ENCODE data around the gene ROPN1B. TPM values are rescaled to one million over a fixed set of nuclear protein-coding genes. Genes with fewer than 3 reads are reported as not detected.
"Not testable (repeated sequence)": the region's sequence is repeated elsewhere in the genome, so short reads cannot be mapped to it uniquely, and the experiment has no call there.

ROPN1B gene
- total and polyA plus RNA-seq, 2 donors = 0.21 TPM; not detected in 1

- Histone ChIP-seq H3K27me3 (ENCODE audit: control insufficient read depth in 2 of 2, insufficient read depth in 1 of 2, low read length in 1 of 2) (peaks cover 8 to 28% of the 10 kb centered on the region in 2 donors), H3K9me3 (ENCODE audit: control insufficient read depth in 2 of 2, insufficient read depth in 1 of 2, low read length in 1 of 2) (peaks cover 3 to 18% of the 10 kb centered on the region in 2 donors)
- not testable (repeated sequence) for H3K4me1 ChIP-seq (ENCODE audit: control insufficient read depth in 2 of 2, insufficient read depth in 2 of 2, low read length in 2 of 2); H3K36me3 ChIP-seq (ENCODE audit: control insufficient read depth in 2 of 2, insufficient read depth in 2 of 2, low read length in 1 of 2); H3K27ac ChIP-seq (ENCODE audit: low read depth in 1 of 2, low read length in 1 of 2); H3K4me3 ChIP-seq (ENCODE audit: low read length in 2 of 2); DNase-seq (ENCODE audit: low read depth in 6 of 9, low spot score in 9 of 9)
- 93% methylated on average over 4 of the region's 4 CpGs for WGBS
Observed at GRCh38 chr3:125957020-125957419, 12.0 kb upstream of the ROPN1B start.

DNA sequence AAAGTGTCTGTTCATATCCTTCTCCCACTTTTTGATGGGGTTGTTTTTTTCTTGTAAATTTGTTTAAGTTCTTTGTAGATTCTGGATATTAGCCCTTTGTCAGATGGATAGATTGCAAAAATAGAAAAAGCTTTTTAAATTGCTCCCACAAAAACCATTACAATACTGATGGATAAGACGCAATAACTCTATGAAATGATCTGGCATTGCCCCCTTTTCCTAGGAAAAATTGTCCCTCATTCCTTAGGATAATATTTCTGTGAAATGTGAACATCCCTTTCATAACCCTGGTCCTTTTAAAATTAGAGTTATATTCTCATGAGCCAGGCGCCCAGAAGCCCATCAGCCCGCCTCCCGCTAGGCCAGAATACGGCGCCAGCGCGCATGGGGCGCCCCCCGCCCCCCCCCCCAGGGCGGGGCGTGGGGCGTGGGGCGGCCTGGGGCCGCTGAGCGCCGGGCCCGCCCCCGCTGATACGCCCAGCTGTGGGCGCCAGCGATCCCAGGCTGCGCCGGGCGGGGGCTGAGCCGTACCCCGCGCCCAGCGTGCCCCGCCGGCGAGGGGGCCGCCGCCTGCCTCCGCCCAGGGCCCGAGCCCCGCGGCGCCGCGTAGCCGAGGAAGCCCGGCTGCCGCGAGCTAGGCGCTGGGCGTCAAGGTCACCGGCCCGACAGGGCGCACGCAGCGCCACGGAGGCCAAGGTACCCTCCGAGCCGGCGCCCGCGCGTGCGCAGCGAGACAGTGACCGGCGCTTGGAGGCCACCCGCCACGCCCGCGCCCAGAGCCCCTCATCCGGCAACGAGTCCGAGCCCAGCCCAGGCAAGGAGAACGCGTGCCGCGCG, 11.1 kb upstream of the ROPN1B start:
- Histone ChIP-seq H3K9me3 (ENCODE audit: control insufficient read depth in 2 of 2, insufficient read depth in 1 of 2, low read length in 1 of 2) (peaks cover 3 to 18% of the 10 kb centered on the region in 2 donors), H3K4me3 (ENCODE audit: low read length in 2 of 2) (no peak overlapping the region), H3K27ac (ENCODE audit: low read depth in 1 of 2, low read length in 1 of 2) (no peak overlapping the region), H3K4me1 (ENCODE audit: control insufficient read depth in 2 of 2, insufficient read depth in 2 of 2, low read length in 2 of 2) (no peaks in the 10 kb centered on the region), H3K36me3 (ENCODE audit: control insufficient read depth in 2 of 2, insufficient read depth in 2 of 2, low read length in 1 of 2) (no peaks in the 10 kb centered on the region), H3K27me3 (ENCODE audit: control insufficient read depth in 2 of 2, insufficient read depth in 1 of 2, low read length in 1 of 2) (peaks cover 8 to 31% of the 10 kb centered on the region in 2 donors)
- no peak for DNase-seq (ENCODE audit: low read depth in 6 of 9, low spot score in 9 of 9)
- 19% methylated on average over 75 of the region's 75 CpGs for WGBS

DNA sequence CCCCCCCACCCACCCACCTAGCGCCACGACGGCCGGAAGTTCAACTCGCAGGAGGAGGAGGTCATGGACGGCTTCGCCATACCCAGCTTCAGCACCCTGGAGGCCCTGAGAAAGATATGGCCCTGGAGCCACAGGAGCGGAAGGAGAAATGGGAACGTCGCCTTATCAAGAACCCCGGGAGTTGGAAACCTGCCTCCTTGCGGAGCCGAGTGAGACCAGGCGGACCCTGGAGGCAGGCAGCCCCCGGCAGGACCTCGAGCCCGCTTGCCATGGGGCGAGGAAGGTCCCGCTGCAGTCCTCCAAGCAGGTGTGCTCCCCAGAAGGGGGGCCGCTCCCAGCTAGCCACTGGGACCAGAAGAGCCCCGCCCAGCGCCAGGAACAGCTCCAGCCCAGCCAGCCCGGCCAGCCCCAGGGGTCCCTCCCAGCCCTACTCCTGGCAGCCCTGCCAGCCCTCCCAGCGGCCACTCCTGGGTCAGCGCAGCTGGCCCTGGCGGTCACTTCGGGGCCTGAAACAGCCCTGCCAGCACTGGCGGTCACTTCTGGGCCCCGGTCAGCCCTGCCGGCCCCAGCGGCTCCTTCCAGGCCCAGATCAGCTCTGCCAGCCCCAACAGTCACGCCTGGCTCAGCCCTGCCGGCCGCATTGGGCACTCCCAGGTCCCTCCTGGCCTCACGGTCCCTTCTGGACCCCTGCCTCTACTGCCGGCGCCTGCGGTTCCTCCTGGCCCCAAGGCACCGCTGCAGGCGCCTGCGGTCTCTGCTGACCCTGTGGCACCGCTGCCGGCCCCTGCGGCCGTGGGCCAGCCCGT, 10.3 kb upstream of the ROPN1B start:
- H3K27ac ChIP-seq (ENCODE audit: low read depth in 1 of 2, low read length in 1 of 2) = no peak overlapping the region
- H3K4me3 ChIP-seq (ENCODE audit: low read length in 2 of 2) = no peak overlapping the region
- peaks cover 3 to 18% of the 10 kb centered on the region in 2 donors for H3K9me3 ChIP-seq (ENCODE audit: control insufficient read depth in 2 of 2, insufficient read depth in 1 of 2, low read length in 1 of 2)
- no peaks in the 10 kb centered on the region for H3K36me3 ChIP-seq (ENCODE audit: control insufficient read depth in 2 of 2, insufficient read depth in 2 of 2, low read length in 1 of 2)
- 83% methylated on average over 46 of the region's 46 CpGs for WGBS
- no peak for DNase-seq (ENCODE audit: low read depth in 6 of 9, low spot score in 9 of 9)
- peaks cover 8 to 31% of the 10 kb centered on the region in 2 donors for H3K27me3 ChIP-seq (ENCODE audit: control insufficient read depth in 2 of 2, insufficient read depth in 1 of 2, low read length in 1 of 2)
- H3K4me1 ChIP-seq (ENCODE audit: control insufficient read depth in 2 of 2, insufficient read depth in 2 of 2, low read length in 2 of 2) = no peaks in the 10 kb centered on the region

GRCh38 chr3:125959317-125960065, 9.5 kb upstream of the ROPN1B start:
- DNase-seq (ENCODE audit: low read depth in 6 of 9, low spot score in 9 of 9) = no peak
- H3K4me3 ChIP-seq (ENCODE audit: low read length in 2 of 2) = no peak overlapping the region

GRCh38 chr3:125960066-125960424, 8.9 kb upstream of the ROPN1B start:
- WGBS = 97% methylated on average over 14 of the region's 14 CpGs
- Histone ChIP-seq H3K9me3 (ENCODE audit: control insufficient read depth in 2 of 2, insufficient read depth in 1 of 2, low read length in 1 of 2) (peaks cover 3 to 18% of the 10 kb centered on the region in 2 donors), H3K27me3 (ENCODE audit: control insufficient read depth in 2 of 2, insufficient read depth in 1 of 2, low read length in 1 of 2) (peaks cover 8 to 31% of the 10 kb centered on the region in 2 donors), H3K36me3 (ENCODE audit: control insufficient read depth in 2 of 2, insufficient read depth in 2 of 2, low read length in 1 of 2) (no peaks in the 10 kb centered on the region), H3K27ac (ENCODE audit: low read depth in 1 of 2, low read length in 1 of 2) (no peak overlapping the region), H3K4me1 (ENCODE audit: control insufficient read depth in 2 of 2, insufficient read depth in 2 of 2, low read length in 2 of 2) (no peaks in the 10 kb centered on the region), H3K4me3 (ENCODE audit: low read length in 2 of 2) (no peak overlapping the region)
- no peak for DNase-seq (ENCODE audit: low read depth in 6 of 9, low spot score in 9 of 9)

More at GRCh38 chr3:125959317-125960065, 9.5 kb upstream of the ROPN1B start:
- Histone ChIP-seq H3K9me3 (ENCODE audit: control insufficient read depth in 2 of 2, insufficient read depth in 1 of 2, low read length in 1 of 2) (peaks cover 3 to 18% of the 10 kb centered on the region in 2 donors), H3K27ac (ENCODE audit: low read depth in 1 of 2, low read length in 1 of 2) (no peak overlapping the region), H3K36me3 (ENCODE audit: control insufficient read depth in 2 of 2, insufficient read depth in 2 of 2, low read length in 1 of 2) (no peaks in the 10 kb centered on the region), H3K27me3 (ENCODE audit: control insufficient read depth in 2 of 2, insufficient read depth in 1 of 2, low read length in 1 of 2) (peaks cover 8 to 31% of the 10 kb centered on the region in 2 donors), H3K4me1 (ENCODE audit: control insufficient read depth in 2 of 2, insufficient read depth in 2 of 2, low read length in 2 of 2) (no peaks in the 10 kb centered on the region)
- whole genome bisulfite sequencing = 97% methylated on average over 39 of the region's 39 CpGs

DNA sequence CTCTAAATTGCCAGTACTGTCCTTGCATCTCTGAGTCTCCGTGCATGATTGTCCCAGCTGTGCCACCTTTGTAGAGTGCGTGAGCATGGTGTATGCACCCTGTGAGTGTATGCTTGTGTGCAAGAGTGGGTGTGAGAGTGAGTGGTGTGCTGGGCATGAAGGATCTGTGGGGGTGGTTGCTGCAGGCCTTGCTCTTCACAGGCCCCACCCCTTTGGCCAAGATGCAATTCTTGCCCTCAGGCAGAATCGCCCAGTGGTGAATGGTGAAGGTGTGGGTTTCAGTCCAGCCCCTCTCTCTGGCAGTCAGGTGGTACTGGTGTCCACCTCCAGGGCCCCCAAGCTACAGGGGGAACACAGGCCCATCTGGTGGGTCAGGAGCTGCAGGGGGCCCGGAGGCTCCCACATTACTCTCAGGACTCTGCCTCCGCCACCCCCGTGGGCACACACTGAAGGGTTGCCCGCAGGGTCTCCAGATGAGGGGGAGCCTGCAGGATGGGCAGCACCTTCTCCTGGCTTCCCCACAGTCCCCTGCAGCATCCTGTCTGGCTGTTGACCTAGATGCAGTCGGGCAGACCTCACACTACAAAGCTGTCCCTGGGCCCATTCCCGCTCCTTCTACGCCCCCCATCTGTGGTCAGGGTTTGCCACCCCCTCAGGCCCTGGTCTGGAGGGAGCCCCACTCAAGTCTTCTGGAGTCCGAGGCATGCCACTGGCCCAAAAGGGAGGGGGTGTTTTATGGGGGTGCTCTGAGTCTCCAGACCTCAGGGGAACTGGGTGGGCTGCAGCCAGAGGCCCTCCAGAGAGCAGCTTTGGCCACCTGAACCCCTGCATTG, 8.3 kb upstream of the ROPN1B start:
- Histone ChIP-seq H3K9me3 (ENCODE audit: control insufficient read depth in 2 of 2, insufficient read depth in 1 of 2, low read length in 1 of 2) (peaks cover 3 to 18% of the 10 kb centered on the region in 2 donors), H3K4me1 (ENCODE audit: control insufficient read depth in 2 of 2, insufficient read depth in 2 of 2, low read length in 2 of 2) (no peaks in the 10 kb centered on the region), H3K27me3 (ENCODE audit: control insufficient read depth in 2 of 2, insufficient read depth in 1 of 2, low read length in 1 of 2) (peaks cover 8 to 34% of the 10 kb centered on the region in 2 donors), H3K27ac (ENCODE audit: low read depth in 1 of 2, low read length in 1 of 2) (no peak overlapping the region), H3K4me3 (ENCODE audit: low read length in 2 of 2) (no peak overlapping the region), H3K36me3 (ENCODE audit: control insufficient read depth in 2 of 2, insufficient read depth in 2 of 2, low read length in 1 of 2) (no peaks in the 10 kb centered on the region)
- DNase-seq (ENCODE audit: low read depth in 6 of 9, low spot score in 9 of 9) = no peak
- WGBS = 90% methylated on average over 11 of the region's 11 CpGs

DNA sequence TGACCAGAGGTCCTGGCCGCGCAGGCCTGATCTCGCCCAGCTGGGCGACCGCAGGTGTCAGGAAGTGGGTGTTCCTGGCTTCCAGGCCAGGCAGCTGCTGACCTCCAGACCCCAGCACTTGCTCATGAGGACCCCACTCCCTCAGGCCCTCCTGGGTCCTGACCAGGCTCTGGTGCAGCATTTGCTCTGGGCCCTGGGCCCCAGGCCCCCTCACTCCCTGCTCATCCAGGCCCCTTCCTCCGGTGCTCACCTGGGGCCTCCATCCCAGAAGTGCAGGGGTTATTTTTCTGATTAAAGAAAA, 7.7 kb upstream of the ROPN1B start:
- no peak for DNase-seq (ENCODE audit: low read depth in 6 of 9, low spot score in 9 of 9)
- WGBS = 85% methylated on average over 6 of the region's 6 CpGs
- peaks cover 8 to 38% of the 10 kb centered on the region in 2 donors for H3K27me3 ChIP-seq (ENCODE audit: control insufficient read depth in 2 of 2, insufficient read depth in 1 of 2, low read length in 1 of 2)

DNA sequence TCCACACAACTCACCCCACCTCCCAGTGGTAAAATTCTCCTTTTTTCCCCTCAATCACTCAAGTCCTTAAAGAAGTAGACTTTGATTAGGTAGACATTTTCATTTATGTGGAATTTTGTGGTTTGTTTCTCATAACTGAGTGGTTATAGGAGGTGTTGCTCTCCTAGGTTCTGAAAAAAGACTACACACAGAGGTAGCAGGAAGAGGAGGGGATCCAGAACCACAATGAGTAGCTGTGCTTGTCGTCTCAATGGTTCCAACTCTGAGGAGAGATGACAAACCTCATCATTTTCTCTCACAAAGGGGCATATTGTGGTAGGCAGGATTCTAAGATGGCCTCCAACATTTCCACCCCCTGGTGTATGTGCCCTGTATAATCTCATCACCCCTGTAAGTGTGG, 5.1 kb upstream of the ROPN1B start:
- H3K9me3 ChIP-seq (ENCODE audit: control insufficient read depth in 2 of 2, insufficient read depth in 1 of 2, low read length in 1 of 2) = peaks cover 0 to 13% of the 10 kb centered on the region in 2 donors
- peaks cover 2 to 40% of the 10 kb centered on the region in 2 donors for H3K27me3 ChIP-seq (ENCODE audit: control insufficient read depth in 2 of 2, insufficient read depth in 1 of 2, low read length in 1 of 2)
- WGBS = 71% methylated on average over 1 of the region's 1 CpG
- not testable (repeated sequence) for H3K36me3 ChIP-seq (ENCODE audit: control insufficient read depth in 2 of 2, insufficient read depth in 2 of 2, low read length in 1 of 2); H3K4me1 ChIP-seq (ENCODE audit: control insufficient read depth in 2 of 2, insufficient read depth in 2 of 2, low read length in 2 of 2); H3K27ac ChIP-seq (ENCODE audit: low read depth in 1 of 2, low read length in 1 of 2); DNase-seq (ENCODE audit: low read depth in 6 of 9, low spot score in 9 of 9); H3K4me3 ChIP-seq (ENCODE audit: low read length in 2 of 2)

More for the DNA sequence above, 7.7 kb upstream of the ROPN1B start:
- H3K9me3 ChIP-seq (ENCODE audit: control insufficient read depth in 2 of 2, insufficient read depth in 1 of 2, low read length in 1 of 2) = peaks cover 3 to 18% of the 10 kb centered on the region in 2 donors
- H3K4me1 ChIP-seq (ENCODE audit: control insufficient read depth in 2 of 2, insufficient read depth in 2 of 2, low read length in 2 of 2) = no peaks in the 10 kb centered on the region
- H3K4me3 ChIP-seq (ENCODE audit: low read length in 2 of 2) = no peak overlapping the region
- no peaks in the 10 kb centered on the region for H3K36me3 ChIP-seq (ENCODE audit: control insufficient read depth in 2 of 2, insufficient read depth in 2 of 2, low read length in 1 of 2)
- no peak overlapping the region for H3K27ac ChIP-seq (ENCODE audit: low read depth in 1 of 2, low read length in 1 of 2)

Data from thymus (tissue), 11 donors.